Measurements from ENCODE around the gene CYP27B1. TPM values are rescaled to one million over a fixed set of nuclear protein-coding genes. Genes with fewer than 3 reads are reported as not detected.
A peak's percentile ranks its signal among the peaks of the same experiment; 100 is the strongest.
"Not testable (repeated sequence)": the region's sequence is repeated elsewhere in the genome, so short reads cannot be mapped to it uniquely, and the experiment has no call there.

Gene CYP27B1
- total and polyA plus RNA-seq, 4 donors: 0.28 to 1.5 (median 0.94) TPM; not detected in 1

- no peaks in the 10 kb centered on the region for H3K4me1 ChIP-seq (ENCODE audit: control insufficient read depth in 1 of 2, insufficient read depth in 2 of 2, low read length in 2 of 2)
- WGBS, 2 donors: 44 to 52% methylated on average over 6 to 11 of the region's 11 CpGs
- ATAC-seq (ENCODE audit: low FRiP score): no peak
- H3K9me3 ChIP-seq (ENCODE audit: control insufficient read depth, low read length): no peaks in the 10 kb centered on the region
- DNase-seq: no peak
- no peak overlapping the region for H3K27ac ChIP-seq (ENCODE audit: low read depth in 1 of 2, low read length in 2 of 2)
- no peak overlapping the region for H3K4me3 ChIP-seq (ENCODE audit: low read length in 2 of 2)
- no peaks in the 10 kb centered on the region for H3K27me3 ChIP-seq (ENCODE audit: control insufficient read depth in 1 of 2, insufficient read depth in 2 of 2, low read length in 1 of 2)
- intact Hi-C loops (cut with DNase I): no loop called here
- peaks cover 0 to 4% of the 10 kb centered on the region in 2 donors for H3K36me3 ChIP-seq (ENCODE audit: control insufficient read depth in 1 of 2, insufficient read depth in 2 of 2, low read length in 1 of 2)
These were observed 41.7 kb downstream of the CYP27B1 start for GRCh38 chr12:57724936-57725740.

GRCh38 chr12:57724003-57724935 is 42.6 kb downstream of the CYP27B1 start:
- H3K27me3 ChIP-seq (ENCODE audit: control insufficient read depth in 1 of 2, insufficient read depth in 2 of 2, low read length in 1 of 2): no peaks in the 10 kb centered on the region
- no peak overlapping the region for H3K27ac ChIP-seq (ENCODE audit: low read depth in 1 of 2, low read length in 2 of 2)
- H3K4me1 ChIP-seq (ENCODE audit: control insufficient read depth in 1 of 2, insufficient read depth in 2 of 2, low read length in 2 of 2): no peaks in the 10 kb centered on the region
- no peaks in the 10 kb centered on the region for H3K9me3 ChIP-seq (ENCODE audit: control insufficient read depth, low read length)
- DNase-seq (peak in 1 of 2 donors; percentile 49), ATAC-seq (ENCODE audit: low FRiP score) (no peak)
- H3K36me3 ChIP-seq (ENCODE audit: control insufficient read depth in 1 of 2, insufficient read depth in 2 of 2, low read length in 1 of 2): peaks cover 0 to 4% of the 10 kb centered on the region in 2 donors
- intact Hi-C loops (cut with DNase I): no loop called here
- no peak overlapping the region for H3K4me3 ChIP-seq (ENCODE audit: low read length in 2 of 2)
- 82% methylated on average over 12 of the region's 12 CpGs for WGBS, 2 donors

GRCh38 chr12:57723630-57723962 is 43.3 kb downstream of the CYP27B1 start:
- DNase-seq: no peak
- no peaks in the 10 kb centered on the region for H3K9me3 ChIP-seq (ENCODE audit: control insufficient read depth, low read length)
- no peaks in the 10 kb centered on the region for H3K27me3 ChIP-seq (ENCODE audit: control insufficient read depth in 1 of 2, insufficient read depth in 2 of 2, low read length in 1 of 2)
- H3K27ac ChIP-seq (ENCODE audit: low read depth in 1 of 2, low read length in 2 of 2): no peak overlapping the region
- no peak overlapping the region for H3K4me3 ChIP-seq (ENCODE audit: low read length in 2 of 2)
- ATAC-seq (ENCODE audit: low FRiP score): no peak
- 64 to 65% methylated on average over 2 of the region's 2 CpGs for WGBS, 2 donors
- peaks cover 0 to 4% of the 10 kb centered on the region in 2 donors for H3K36me3 ChIP-seq (ENCODE audit: control insufficient read depth in 1 of 2, insufficient read depth in 2 of 2, low read length in 1 of 2)
- intact Hi-C loops (cut with DNase I): no loop called here
- no peaks in the 10 kb centered on the region for H3K4me1 ChIP-seq (ENCODE audit: control insufficient read depth in 1 of 2, insufficient read depth in 2 of 2, low read length in 2 of 2)

- no peak overlapping the region for H3K4me3 ChIP-seq (ENCODE audit: low read length in 2 of 2)
- no peak overlapping the region for H3K27ac ChIP-seq (ENCODE audit: low read depth in 1 of 2, low read length in 2 of 2)
- intact Hi-C loops (cut with DNase I): no loop called here
- DNase-seq: no peak
- H3K27me3 ChIP-seq (ENCODE audit: control insufficient read depth in 1 of 2, insufficient read depth in 2 of 2, low read length in 1 of 2): no peaks in the 10 kb centered on the region
- H3K36me3 ChIP-seq (ENCODE audit: control insufficient read depth in 1 of 2, insufficient read depth in 2 of 2, low read length in 1 of 2): peaks cover 0 to 6% of the 10 kb centered on the region in 2 donors
- WGBS, 2 donors: 57 to 62% methylated on average over 10 to 11 of the region's 11 CpGs
- H3K4me1 ChIP-seq (ENCODE audit: control insufficient read depth in 1 of 2, insufficient read depth in 2 of 2, low read length in 2 of 2): no peaks in the 10 kb centered on the region
- ATAC-seq (ENCODE audit: low FRiP score): no peak
- H3K9me3 ChIP-seq (ENCODE audit: control insufficient read depth, low read length): no peaks in the 10 kb centered on the region
These were observed 43.9 kb downstream of the CYP27B1 start for GRCh38 chr12:57722716-57723629.

GRCh38 chr12:57721846-57722608 is 44.9 kb downstream of the CYP27B1 start:
- DNase-seq; H3K27me3 ChIP-seq (ENCODE audit: control insufficient read depth in 1 of 2, insufficient read depth in 2 of 2, low read length in 1 of 2); intact Hi-C loops (cut with DNase I); H3K4me3 ChIP-seq (ENCODE audit: low read length in 2 of 2); H3K9me3 ChIP-seq (ENCODE audit: control insufficient read depth, low read length); H3K4me1 ChIP-seq (ENCODE audit: control insufficient read depth in 1 of 2, insufficient read depth in 2 of 2, low read length in 2 of 2); ATAC-seq (ENCODE audit: low FRiP score); H3K36me3 ChIP-seq (ENCODE audit: control insufficient read depth in 1 of 2, insufficient read depth in 2 of 2, low read length in 1 of 2); H3K27ac ChIP-seq (ENCODE audit: low read depth in 1 of 2, low read length in 2 of 2): not testable (repeated sequence)
- 93 to 94% methylated on average over 16 of the region's 16 CpGs for whole genome bisulfite sequencing, 2 donors

- H3K4me1 ChIP-seq (ENCODE audit: control insufficient read depth in 1 of 2, insufficient read depth in 2 of 2, low read length in 2 of 2): no peaks in the 10 kb centered on the region
- WGBS, 2 donors: 84 to 88% methylated on average over 11 of the region's 11 CpGs
- no peak for ATAC-seq (ENCODE audit: low FRiP score)
- peaks cover 3 to 15% of the 10 kb centered on the region in 2 donors for H3K36me3 ChIP-seq (ENCODE audit: control insufficient read depth in 1 of 2, insufficient read depth in 2 of 2, low read length in 1 of 2)
- H3K9me3 ChIP-seq (ENCODE audit: control insufficient read depth, low read length): no peaks in the 10 kb centered on the region
- no peak overlapping the region for H3K27ac ChIP-seq (ENCODE audit: low read depth in 1 of 2, low read length in 2 of 2)
- intact Hi-C loops (cut with DNase I): no loop called here
- DNase-seq: no peak
- H3K4me3 ChIP-seq (ENCODE audit: low read length in 2 of 2): no peak overlapping the region
- no peaks in the 10 kb centered on the region for H3K27me3 ChIP-seq (ENCODE audit: control insufficient read depth in 1 of 2, insufficient read depth in 2 of 2, low read length in 1 of 2)
These were observed 46.0 kb downstream of the CYP27B1 start for GRCh38 chr12:57720606-57721595.

- no peaks in the 10 kb centered on the region for H3K9me3 ChIP-seq (ENCODE audit: control insufficient read depth, low read length)
- no peak for DNase-seq
- no peak overlapping the region for H3K4me3 ChIP-seq (ENCODE audit: low read length in 2 of 2)
- no peak for ATAC-seq (ENCODE audit: low FRiP score)
- no peak overlapping the region for H3K27ac ChIP-seq (ENCODE audit: low read depth in 1 of 2, low read length in 2 of 2)
- no peaks in the 10 kb centered on the region for H3K4me1 ChIP-seq (ENCODE audit: control insufficient read depth in 1 of 2, insufficient read depth in 2 of 2, low read length in 2 of 2)
- intact Hi-C loops (cut with DNase I): no loop called here
- no peaks in the 10 kb centered on the region for H3K27me3 ChIP-seq (ENCODE audit: control insufficient read depth in 1 of 2, insufficient read depth in 2 of 2, low read length in 1 of 2)
- WGBS, 2 donors: 92% methylated on average over 20 of the region's 20 CpGs
- H3K36me3 ChIP-seq (ENCODE audit: control insufficient read depth in 1 of 2, insufficient read depth in 2 of 2, low read length in 1 of 2): peaks cover 3 to 15% of the 10 kb centered on the region in 2 donors
These were observed 46.9 kb downstream of the CYP27B1 start for GRCh38 chr12:57719777-57720605.
